B cell (primary cell): ENCODE results near the gene CACNA1F. TPM values are rescaled to one million over a fixed set of nuclear protein-coding genes. Genes with fewer than 3 reads are reported as not detected.

Source experiments
- ATAC-seq: fragments of 200-7000 bp; cut with Tn5 transposase; one replicate; pipeline ENCODE4 v1.10.0; 2021; ENCODE audit warnings: low read depth, mild to moderate bottlenecking, moderate number of reproducible peaks, moderate library complexity
- CTCF ChIA-PET: fragments of 350-600 bp; sonication (Branson Sonifier 250); formaldehyde crosslinking; loops from one replicate; lab custom pipeline; 2021; ENCODE audit warnings: antibody characterized with exemption, inconsistent platforms; lab: Charles Lee
- POLR2A ChIA-PET: fragments of 350-600 bp; sonication (Branson Sonifier 250); formaldehyde crosslinking; loops from one replicate; lab custom pipeline; 2021; ENCODE audit warnings: antibody characterized with exemption; lab: Charles Lee
- DNase-seq: peaks from one replicate; pipeline ENCODE4 v3.0.0; 2013
- H2AFZ ChIP-seq: 2 replicates; pipeline ENCODE4 v1.6.1; 2012; ENCODE audit warnings: mild to moderate bottlenecking, low read depth, low read length; ENCODE audit not compliant: insufficient read depth, poor library complexity, severe bottlenecking
- H3K27ac ChIP-seq, 2 donors: 1 replicate in 1 of 2; 2 replicates in 1 of 2; pipeline ENCODE4 v1.5.1; 2012 to 2013; ENCODE audit warnings: low read length in 2 of 2, mild to moderate bottlenecking in 2 of 2, moderate library complexity in 1 of 2
- H3K27me3 ChIP-seq, 4 experiments: fragments of 200-600 bp in 1 of 4; sonication (generic) in 1 of 4; replicated peaks in 1 of 4; 1 replicate in 2 of 4; 2 replicates in 2 of 4; pipeline versions ENCODE4 v1.6.1 to v1.7.0; 2013 to 2016; ENCODE audit warnings: low read length in 3 of 4, mild to moderate bottlenecking in 2 of 4, mixed read lengths in 1 of 4, moderate library complexity in 1 of 4; ENCODE audit not compliant: insufficient read depth in 4 of 4, control insufficient read depth in 3 of 4; ENCODE audit errors: control extremely low read depth in 1 of 4
- H3K36me3 ChIP-seq, 2 experiments: replicated peaks in 1 of 2; 1 replicate in 1 of 2; 2 replicates in 1 of 2; pipeline versions ENCODE4 v1.6.1 to v1.7.1; 2013; ENCODE audit warnings: low read length in 1 of 2; ENCODE audit not compliant: insufficient read depth in 2 of 2, control insufficient read depth in 1 of 2; ENCODE audit errors: control extremely low read depth in 1 of 2, extremely low read depth in 1 of 2
- H3K4me1 ChIP-seq, 2 donors: fragments of 200-600 bp in 1 of 2; sonication (generic) in 1 of 2; 1 replicate in 1 of 2; 2 replicates in 1 of 2; pipeline versions ENCODE4 v1.5.1 to v1.6.1; 2013 to 2017; ENCODE audit warnings: low read length in 2 of 2; ENCODE audit not compliant: control insufficient read depth in 2 of 2, insufficient read depth in 2 of 2
- H3K4me2 ChIP-seq: replicated peaks from 2 replicates; pipeline ENCODE3; 2012; ENCODE audit warnings: mild to moderate bottlenecking, low read depth, low read length; ENCODE audit not compliant: poor library complexity, severe bottlenecking
- H3K4me3 ChIP-seq, 5 experiments: fragments of 200-600 bp in 1 of 5; sonication (generic) in 1 of 5; 1 replicate in 3 of 5; 2 replicates in 2 of 5; pipeline versions ENCODE4 v1.5.1 to v1.7.0; 2011 to 2016; ENCODE audit warnings: low read length in 4 of 5, mild to moderate bottlenecking in 4 of 5, low read depth in 2 of 5, control low read depth in 1 of 5, moderate library complexity in 1 of 5; ENCODE audit not compliant: insufficient read depth in 1 of 5; ENCODE audit errors: control extremely low read depth in 1 of 5, extremely low read depth in 1 of 5
- H3K79me2 ChIP-seq: fragments of 200-600 bp; sonication (generic); one replicate; pipeline ENCODE4 v1.6.0; 2016; ENCODE audit warnings: low read length; ENCODE audit not compliant: control insufficient read depth, insufficient read depth
- H3K9ac ChIP-seq: fragments of 200-600 bp; sonication (generic); 2 replicates; pipeline ENCODE4 v1.6.1; 2017; ENCODE audit warnings: mild to moderate bottlenecking, low read length, moderate library complexity
- H3K9me3 ChIP-seq, 3 donors: one replicate each; pipeline versions ENCODE4 v1.6.1 to v1.7.1; 2013; ENCODE audit warnings: low read length in 2 of 3; ENCODE audit not compliant: control insufficient read depth in 2 of 3, insufficient read depth in 1 of 3; ENCODE audit errors: control extremely low read depth in 1 of 3
- H4K20me1 ChIP-seq: 2 replicates; pipeline ENCODE4 v1.6.0; 2012; ENCODE audit warnings: mild to moderate bottlenecking, low read length; ENCODE audit not compliant: insufficient read depth, control insufficient read depth, poor library complexity, severe bottlenecking
- H3K27ac Mint-ChIP-seq: one replicate; pipeline ENCODE4 v1.8.0; 2021; ENCODE audit warnings: mixed read lengths
- H3K27me3 Mint-ChIP-seq: one replicate; pipeline ENCODE4 v1.8.0; 2021; ENCODE audit warnings: mixed read lengths
- H3K4me1 Mint-ChIP-seq: one replicate; pipeline ENCODE4 v1.8.0; 2021; ENCODE audit warnings: mixed read lengths
- H3K4me3 Mint-ChIP-seq: one replicate; pipeline ENCODE4 v1.8.0; 2021; ENCODE audit warnings: mixed read lengths
- H3K9me3 Mint-ChIP-seq: one replicate; pipeline ENCODE4 v1.8.0; 2022; ENCODE audit warnings: mixed read lengths; ENCODE audit not compliant: insufficient read depth
- CTCF ChIP-seq: fragments of 200-600 bp; IDR thresholded peaks from one replicate; pipeline ENCODE4 v1.8.0; 2022; ENCODE audit warnings: antibody characterized with exemption, mild to moderate bottlenecking
- EZH2 ChIP-seq: IDR thresholded peaks from 2 replicates; pipeline ENCODE4 v1.6.1; 2012; ENCODE audit warnings: borderline replicate concordance, low read depth, mild to moderate bottlenecking, moderate library complexity, low read length; ENCODE audit not compliant: insufficient read depth, poor library complexity, severe bottlenecking
- WGBS: methylation state at CpG from one replicate; pipeline ENCODE4 v1.1.5; 2013; ENCODE audit warnings: missing lambda C conversion rate; ENCODE audit not compliant: insufficient coverage; 5-methylcytosine and 5-hydroxymethylcytosine counted together
- intact Hi-C: fragments of 100-400 bp; cut with micrococcal nuclease; formaldehyde crosslinking; loops from one replicate; pipeline ENCODE4 v1.10.0; 2022
- polyA plus RNA-seq: library from polyadenylated mRNA; depleted of rRNA; stranded (reverse); fragments of >200 nt; gene quantifications from 2 replicates; pipeline ENCODE4 v1.2.3, GENCODE V29; 2012
- total RNA-seq, 2 donors: library from RNA; stranded (reverse); fragments of 120-200 nt in 1 of 2; gene quantifications; 1 replicate in 1 of 2; 2 replicates in 1 of 2; pipeline versions ENCODE4 v1.2.3 to v1.2.4, GENCODE V29; 2013 to 2022

Gene CACNA1F
- total and polyA plus RNA-seq, 2 donors (not counting 1 experiment from before 2014, with no cell fraction given) = 6.7 to 9.3 TPM

- DNase-seq = no peak
- peaks cover 3 to 4% of the 10 kb centered on the region in 2 donors for H3K4me1 ChIP-seq
- TF ChIP-seq EZH2 (no peak), CTCF (no peak)
- ATAC-seq = no peak
- H4K20me1 ChIP-seq = no peaks in the 10 kb centered on the region
- intact Hi-C loops = no loop called here
- H3K27me3 ChIP-seq = no peaks in the 10 kb centered on the region
- H3K79me2 ChIP-seq = no peaks in the 10 kb centered on the region
- H3K4me3 ChIP-seq = no peak overlapping the region
- 89% methylated on average over 4 of the region's 13 CpGs for WGBS
- no peaks in the 10 kb centered on the region for H3K36me3 ChIP-seq
- Mint-ChIP-seq H3K4me1 (peaks cover 3% of the 10 kb centered on the region), H3K9me3 (no peaks in the 10 kb centered on the region), H3K4me3 (no peak overlapping the region), H3K27me3 (no peaks in the 10 kb centered on the region), H3K27ac (no peak overlapping the region)
- no peak overlapping the region for H3K27ac ChIP-seq
- no peak overlapping the region for H2AFZ ChIP-seq
- no peak overlapping the region for H3K9ac ChIP-seq
- ChIA-PET CTCF (no interaction called here), POLR2A (no interaction called here)
- H3K4me2 ChIP-seq = no peak overlapping the region
- H3K9me3 ChIP-seq = no peaks in the 10 kb centered on the region
These were observed 27.7 kb downstream of the CACNA1F start for GRCh38 chrX:49205443-49205842.

GRCh38 chrX:49204709-49205108 lies 28.4 kb downstream of the CACNA1F start:
- H3K4me1 Mint-ChIP-seq = peaks cover 4% of the 10 kb centered on the region
- H2AFZ ChIP-seq = no peak overlapping the region
- no peaks in the 10 kb centered on the region for H3K9me3 ChIP-seq
- H3K9ac ChIP-seq = no peak overlapping the region
- no peak for TF ChIP-seq CTCF
- no peak for TF ChIP-seq EZH2
- ChIA-PET CTCF (no interaction called here), POLR2A (no interaction called here)
- 80% methylated on average over 1 of the region's 4 CpGs for WGBS
- no peak overlapping the region for H3K4me3 ChIP-seq
- H4K20me1 ChIP-seq = no peaks in the 10 kb centered on the region
- H3K27ac Mint-ChIP-seq = no peak overlapping the region
- H3K36me3 ChIP-seq = no peaks in the 10 kb centered on the region
- H3K4me2 ChIP-seq = no peak overlapping the region
- no peaks in the 10 kb centered on the region for H3K79me2 ChIP-seq
- DNase-seq (no peak), ATAC-seq (no peak)
- no peaks in the 10 kb centered on the region for H3K27me3 ChIP-seq
- intact Hi-C loops = no loop called here
- H3K4me3 Mint-ChIP-seq = no peak overlapping the region
- no peaks in the 10 kb centered on the region for H3K27me3 Mint-ChIP-seq
- H3K27ac ChIP-seq = no peak overlapping the region
- no peaks in the 10 kb centered on the region for H3K9me3 Mint-ChIP-seq
- peaks cover 4 to 8% of the 10 kb centered on the region in 2 donors for H3K4me1 ChIP-seq
